SIG-M5 (cell line): ENCODE measurements around the gene MEMO1.
"Not testable (repeated sequence)": the region's sequence is repeated elsewhere in the genome, so short reads cannot be mapped to it uniquely, and the experiment has no call there.

ENCODE experiments used
- DNase-seq: peaks from one replicate; lab custom pipeline; 2025; lab: John Stamatoyannopoulos, UW

MEMO1 gene

DNA sequence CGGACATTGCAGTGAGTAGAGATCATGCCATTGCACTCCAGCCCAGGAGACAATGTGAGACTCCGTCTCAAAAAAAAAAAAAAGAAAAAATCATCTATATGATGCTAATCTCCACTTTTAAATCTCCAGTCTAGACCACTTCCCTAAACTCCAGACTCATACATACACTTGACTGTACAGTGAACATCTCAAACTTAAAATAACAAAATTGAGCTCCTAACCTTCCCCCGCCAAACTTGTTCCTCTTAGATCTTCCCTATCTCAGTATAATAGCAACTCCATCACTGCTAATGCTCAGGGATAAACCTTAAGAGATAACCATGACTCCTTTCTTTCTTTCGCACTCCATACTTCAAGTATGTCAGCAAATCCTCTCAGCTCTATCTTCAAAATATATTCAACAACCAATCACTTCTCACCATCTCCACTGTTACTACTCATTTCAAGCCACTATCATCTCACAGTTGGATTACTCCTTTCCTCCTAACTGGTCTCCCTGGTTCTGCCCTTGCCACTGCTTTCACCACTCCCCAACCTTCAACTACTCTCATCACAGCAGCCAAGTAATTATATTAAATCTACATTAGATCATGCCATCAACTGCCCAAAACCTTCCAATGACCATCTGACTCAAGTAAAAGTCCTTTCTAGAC lies 12.0 kb downstream of the MEMO1 start:
- DNase-seq, result no peak

DNA sequence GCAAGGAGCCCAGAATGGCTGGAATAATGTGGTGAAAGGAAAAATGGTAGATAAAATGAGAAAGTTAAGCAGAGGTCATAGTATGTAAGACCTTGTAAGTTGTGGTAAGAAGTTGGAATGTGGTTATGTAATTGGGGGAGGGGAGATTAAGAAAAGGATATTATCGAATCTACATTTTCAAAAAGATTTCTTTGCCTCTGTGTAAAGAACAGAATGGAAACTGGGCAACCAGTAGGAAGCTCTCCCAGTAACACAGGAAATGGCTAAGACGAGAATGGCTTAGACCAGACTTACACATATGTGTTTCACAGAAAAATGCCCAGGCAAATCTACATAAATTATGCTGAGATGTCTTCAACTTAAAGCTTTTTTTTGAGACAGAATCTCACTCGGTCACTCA lies 13.2 kb downstream of the MEMO1 start:
- no peak for DNase-seq

DNA sequence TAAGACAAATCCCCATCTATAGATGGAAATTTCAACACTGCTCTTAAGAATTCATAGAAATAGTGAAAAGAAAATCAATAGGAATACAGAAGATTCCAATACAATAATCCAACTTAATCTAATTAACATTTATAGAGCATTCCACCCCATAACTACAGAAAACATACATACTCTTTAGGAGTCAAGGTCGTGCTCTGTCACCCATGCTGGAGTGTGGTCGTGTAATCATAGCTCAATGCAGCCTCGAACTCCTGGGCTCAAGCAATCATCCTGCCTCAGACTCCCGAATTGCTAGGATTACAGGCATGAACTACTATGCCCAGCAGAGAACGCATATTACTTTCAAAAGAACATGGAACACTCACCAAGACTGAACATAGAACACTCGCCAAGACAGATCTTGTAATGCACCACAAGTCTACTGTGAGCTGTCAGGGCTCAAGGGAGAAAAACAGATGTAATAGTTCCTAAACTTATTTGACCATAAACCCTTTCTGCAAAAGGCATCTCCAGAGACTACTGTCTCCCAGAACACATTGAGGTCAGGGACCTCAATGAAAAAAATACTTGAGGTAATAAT lies 14.1 kb downstream of the MEMO1 start:
- DNase-seq, result no peak

DNA sequence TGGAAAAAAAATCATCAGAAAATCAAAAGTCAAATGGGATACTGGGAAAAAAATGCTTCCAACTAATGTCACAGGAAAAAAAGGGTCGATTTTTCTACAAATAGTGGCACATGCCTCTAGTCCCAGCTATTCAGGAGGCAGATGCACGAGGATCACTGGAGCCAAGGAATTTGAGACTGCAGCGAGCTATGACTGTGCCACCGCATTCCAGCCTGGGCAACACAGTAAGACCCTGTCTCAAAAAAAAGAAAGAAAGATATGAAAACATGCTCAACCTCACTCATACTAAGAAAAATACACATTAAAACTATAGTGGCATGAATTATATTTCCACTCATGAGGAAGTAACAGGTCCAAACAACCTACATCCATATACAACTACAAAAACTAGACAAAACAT lies 17.9 kb downstream of the MEMO1 start:
- DNase-seq, result no peak

DNA sequence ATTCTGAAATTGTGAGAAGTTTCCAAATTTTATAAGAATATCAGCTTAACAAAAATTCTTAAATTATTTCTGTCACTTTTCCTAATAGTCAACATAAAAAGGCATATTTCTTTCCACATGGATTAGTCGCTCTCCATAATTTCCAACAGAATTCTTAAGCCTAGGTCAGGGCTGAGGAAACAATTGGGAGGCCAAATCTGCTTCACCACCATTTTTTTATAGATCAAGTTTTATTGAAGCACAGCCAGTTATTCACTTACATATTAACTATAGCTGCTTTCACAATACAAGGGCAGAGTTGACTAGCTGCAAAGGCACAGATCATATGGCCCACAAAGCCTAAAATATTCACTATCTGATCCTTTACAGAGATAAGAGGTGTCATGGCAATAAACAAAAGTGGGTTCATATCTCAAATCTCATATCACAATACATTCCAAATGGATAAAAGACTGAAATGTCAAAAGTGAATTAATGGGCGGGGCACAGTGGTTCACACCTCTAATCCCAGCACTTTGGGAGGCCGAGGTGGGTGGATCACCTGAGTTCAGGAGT lies 18.7 kb downstream of the MEMO1 start:
- DNase-seq, result no peak

DNA sequence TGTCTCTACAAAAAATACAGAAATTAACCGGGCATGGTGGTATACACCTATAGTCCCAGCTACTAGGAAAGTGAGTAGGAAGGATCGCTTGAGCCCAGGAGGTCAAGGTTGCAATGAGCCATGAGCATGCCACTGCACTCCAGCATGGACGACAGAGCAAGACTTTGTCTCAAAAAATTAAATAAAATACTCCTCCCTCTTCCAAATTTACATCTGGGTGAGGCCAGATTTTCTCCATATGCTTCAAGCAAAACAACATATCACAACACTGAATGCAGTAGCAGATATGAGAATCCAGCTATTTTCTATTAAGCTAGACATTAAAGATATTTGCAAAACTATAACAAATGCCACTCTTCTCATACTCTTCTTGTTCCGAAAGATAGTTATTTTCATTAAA lies 20.9 kb downstream of the MEMO1 start:
- DNase-seq, result no peak

DNA sequence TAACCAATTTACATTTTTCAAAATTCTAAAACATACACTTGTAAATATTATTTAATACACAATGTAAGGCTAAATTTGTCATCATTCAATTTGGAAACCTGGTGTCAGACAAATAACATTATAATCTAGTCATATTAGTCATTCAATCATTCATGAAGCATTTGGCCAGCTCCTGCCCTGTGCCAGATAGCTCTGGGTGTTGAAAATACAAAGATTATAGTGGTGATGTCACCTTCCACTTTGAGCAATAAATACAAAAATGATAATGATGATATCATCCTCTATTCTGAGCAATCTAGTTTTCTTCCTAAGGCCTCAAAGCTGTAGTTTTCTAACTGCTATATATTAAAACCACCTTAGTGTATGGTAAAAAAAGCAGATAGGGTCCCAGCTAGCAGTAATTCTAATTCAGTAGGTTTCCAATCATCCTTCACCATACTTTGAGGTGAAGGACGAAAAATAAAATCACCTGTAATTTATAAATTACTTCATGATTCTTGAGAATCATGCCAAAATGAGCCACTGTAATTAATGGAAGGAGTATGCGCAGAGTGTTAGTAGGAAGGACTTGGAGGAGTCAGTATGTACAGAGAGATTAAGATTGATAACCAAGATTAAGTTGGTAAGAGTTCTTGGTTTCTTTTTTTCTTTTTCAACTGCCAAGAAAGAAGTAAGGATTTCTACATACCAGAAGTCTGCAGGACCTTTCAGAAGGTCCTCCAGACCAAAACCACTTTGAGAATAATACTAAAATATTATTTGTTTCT lies 23.2 kb downstream of the MEMO1 start:
- DNase-seq, result no peak

DNA sequence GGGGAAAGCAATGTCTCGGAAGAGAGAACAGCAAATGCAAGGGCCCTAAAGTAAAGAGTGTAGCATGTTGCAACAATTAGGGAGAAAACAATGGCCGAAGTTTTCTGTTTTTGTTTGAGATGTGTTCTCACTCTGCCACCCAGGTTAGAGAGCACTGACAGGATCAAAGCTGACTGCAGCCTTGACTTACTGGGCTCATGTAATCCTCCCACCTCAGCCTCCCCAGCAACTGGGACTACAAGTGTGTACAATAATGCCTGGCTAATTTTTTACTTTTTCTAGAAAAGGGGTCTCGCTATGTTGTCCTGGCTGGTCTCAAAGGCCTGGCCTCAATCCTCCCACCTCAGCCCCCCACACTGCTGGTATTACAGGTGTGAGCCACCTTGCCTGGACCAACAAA lies 23.9 kb downstream of the MEMO1 start:
- DNase-seq, result no peak

DNA sequence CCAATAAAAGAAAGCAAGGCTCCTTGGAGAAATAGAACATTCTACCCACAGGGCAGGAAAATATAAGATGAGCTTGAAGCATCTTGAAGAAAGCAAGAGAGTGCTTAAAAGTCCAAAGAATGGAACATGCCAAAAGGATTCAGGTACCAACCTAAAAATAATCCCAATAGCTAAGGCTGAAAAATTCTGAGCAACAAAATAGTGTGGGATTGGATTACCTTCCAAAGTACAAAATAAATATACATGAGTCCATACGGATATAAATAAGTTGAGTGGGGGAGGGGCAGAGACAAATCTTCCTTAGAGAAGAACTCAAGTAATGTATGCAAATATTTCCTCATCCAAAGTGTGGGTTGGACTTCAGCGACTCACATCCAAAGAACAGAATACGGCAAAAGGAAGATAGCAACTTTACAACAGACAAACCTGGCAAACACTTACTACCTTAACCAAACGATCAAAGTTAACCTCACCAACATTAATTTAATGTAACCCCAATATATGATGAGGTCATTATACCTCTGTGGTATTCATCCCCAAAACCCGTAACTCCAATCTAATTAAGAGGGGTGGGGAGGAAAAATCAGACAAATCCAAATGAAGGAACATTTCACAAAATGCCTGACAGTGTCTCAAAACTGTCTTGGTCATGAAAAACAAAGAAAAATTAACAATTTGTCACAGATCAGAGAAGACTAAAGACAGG lies 26.9 kb downstream of the MEMO1 start:
- no peak for DNase-seq

DNA sequence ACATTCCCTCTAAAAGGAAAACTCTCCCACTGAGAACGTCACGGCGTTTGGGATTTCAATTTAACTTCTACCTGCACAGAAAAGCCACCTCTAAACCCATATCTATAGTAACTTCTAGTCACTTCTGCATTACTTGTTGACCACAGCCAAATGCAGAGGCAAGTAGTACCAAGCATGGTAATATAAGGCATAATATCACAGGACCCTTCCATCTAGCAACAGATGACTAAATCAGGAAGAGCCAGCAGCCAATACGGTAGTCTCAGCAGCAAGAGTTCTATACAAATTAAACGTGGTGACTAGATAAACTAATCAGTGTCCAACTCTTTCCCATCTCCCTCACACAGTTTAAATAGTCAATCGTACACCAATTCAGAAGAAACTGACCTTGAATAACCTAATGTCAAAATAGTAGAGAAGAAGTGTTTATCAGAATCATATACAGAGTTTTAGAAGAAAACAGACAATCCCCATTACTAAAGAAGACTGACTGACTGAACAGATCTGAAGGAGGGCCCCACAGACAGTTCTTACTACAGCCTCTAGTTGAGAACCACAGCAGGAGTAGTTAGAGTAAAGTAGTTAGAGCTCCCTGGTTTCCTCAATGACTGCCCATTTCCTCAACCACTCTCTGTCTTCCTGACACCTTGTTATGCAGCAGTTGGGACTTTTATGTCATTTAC lies 30.0 kb downstream of the MEMO1 start:
- peak; percentile 50 for DNase-seq

DNA sequence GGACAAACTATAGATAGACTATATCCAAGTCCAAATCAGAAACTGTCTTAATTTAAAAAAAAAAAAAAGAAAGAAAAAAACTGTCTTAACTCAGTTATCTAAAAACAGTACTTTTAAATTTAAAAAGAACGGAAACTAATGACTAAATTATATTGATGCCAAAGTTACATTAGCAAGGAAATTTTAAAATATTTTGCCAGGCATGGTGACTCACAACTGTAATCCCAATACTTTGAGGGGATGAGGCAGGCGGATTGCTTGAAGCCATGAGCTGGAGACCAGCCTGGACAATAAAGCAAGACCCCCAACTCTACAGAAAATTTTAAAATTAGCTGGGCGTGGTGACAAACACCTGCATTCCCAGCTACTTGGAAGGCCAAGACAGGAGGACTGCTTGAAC lies 30.9 kb downstream of the MEMO1 start:
- DNase-seq, result no peak

DNA sequence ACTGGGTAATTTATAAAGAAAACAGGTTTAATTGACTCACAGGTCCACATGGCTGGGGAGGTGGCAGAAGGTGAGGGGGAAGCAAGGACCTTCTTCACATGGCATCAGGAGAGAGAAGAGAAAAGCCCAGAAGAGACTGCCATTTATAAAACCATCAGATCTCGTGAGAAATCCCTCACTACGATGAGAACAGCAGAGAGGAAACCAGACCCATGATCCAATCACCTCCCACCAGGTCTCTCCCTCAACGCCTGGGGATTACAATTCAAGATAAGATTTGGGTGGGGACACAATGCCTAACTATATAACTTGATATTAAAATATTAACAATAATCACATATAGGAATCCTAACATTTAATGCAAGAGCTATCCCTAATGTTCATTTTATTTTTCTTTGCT lies 31.8 kb downstream of the MEMO1 start:
- no peak for DNase-seq

DNA sequence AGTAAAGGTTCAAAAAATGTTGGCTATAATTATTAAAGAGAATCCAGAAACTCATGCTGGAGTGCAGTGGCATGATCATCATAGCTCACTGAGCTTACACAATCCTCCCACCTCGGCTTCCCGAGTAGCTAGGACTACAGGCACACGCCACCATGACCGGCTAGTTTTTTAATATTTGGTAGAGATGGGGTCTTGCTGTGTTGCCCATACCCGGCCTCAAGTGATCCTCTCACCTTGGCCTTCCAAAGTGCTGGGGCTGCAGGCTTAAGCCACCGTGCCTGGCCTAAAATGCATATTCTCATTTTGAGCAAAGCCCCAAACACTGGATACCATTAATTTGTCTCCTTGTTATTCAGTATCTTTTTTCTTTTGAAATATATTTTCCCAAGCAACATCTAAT lies 32.4 kb downstream of the MEMO1 start:
- DNase-seq, result no peak

DNA sequence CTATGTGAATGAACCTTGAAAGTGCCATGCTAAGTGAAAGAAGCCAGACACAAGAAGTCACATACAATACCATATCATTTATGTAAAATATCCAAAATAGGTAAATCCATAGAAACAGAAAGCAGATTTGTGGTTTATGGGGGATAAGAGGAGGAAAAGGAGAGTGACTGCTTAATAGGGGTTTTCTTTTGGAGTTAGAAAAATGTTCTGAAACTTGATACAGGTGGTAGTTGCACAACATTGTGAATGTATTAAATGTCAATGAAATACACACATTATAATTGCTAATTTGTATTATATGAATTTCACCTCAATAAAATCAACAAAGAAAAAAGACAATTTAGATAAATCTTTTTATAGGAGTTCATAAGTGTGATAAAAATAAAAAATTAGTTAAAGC lies 37.1 kb downstream of the MEMO1 start:
- DNase-seq, result no peak

DNA sequence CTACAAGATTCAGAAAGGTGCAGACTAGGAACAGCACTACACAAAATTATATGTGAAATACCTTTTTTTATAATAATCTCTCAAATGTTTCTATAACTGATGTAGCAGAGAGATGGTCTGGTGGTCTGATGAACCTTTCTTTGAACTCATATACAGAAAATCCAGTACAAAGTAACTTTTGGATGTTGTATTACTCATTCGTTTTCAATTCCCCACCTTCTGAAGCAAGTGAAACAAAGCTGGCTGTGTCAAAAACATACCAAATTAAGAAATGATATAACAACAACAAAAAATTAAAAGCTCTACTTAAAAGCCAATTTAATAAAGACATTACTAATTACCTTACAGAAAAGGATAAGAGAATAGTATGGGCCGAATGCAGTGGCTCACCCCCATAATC lies 38.7 kb downstream of the MEMO1 start:
- no peak for DNase-seq

DNA sequence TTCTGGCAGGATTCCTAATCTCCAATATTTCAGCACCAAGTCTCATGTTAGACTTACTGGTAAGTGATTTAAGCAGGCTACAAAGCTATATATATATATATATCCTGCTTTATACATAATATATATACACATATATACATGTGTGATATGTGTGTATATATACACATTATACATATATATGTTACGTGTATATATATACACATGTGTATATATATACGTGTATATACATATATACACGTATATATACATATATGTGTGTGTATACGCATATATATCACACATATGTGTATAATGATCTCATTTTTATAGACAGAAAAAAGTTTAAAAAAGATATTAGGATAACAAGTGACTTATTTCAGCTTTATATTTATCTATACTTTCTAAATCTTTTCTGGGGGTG lies 41.6 kb downstream of the MEMO1 start:
- DNase-seq, result no peak

DNA sequence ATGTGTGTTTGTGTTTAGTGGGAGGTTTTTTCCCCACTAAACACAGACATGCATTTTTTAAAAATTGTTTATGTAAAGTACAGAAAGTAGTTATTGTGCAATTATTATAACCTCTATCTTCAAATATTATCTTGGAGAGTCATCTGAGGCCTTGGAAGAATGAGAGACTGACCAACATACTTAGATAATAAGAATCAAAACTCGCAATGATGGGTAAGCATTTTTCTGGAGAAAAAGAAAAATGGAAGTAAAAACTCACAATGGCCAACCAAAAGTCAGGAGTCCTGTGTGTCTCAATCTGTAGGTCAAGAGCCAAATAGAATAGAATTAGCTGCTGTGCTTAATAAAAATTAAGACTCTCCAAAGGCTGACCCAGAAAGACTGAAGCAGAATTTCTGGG lies 43.0 kb downstream of the MEMO1 start:
- DNase-seq, result no peak

DNA sequence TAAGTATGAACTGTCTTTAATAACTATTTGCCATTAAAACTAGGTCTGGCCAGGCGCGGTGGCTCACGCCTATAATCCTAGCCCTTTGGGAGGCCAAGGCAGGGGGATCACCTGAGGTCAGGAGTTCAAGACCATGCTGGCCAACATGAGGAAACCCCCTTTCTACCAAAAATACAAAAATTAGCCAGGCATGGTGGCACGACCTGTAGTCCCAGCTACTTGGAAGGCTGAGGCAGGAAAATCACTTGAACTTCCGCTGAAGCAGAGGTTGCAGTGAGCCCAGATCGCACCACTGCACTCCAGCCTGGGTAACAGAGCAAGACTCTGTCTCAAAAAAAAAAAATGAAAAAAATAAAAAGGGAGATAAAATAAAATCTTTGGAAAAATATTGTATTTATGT lies 44.4 kb downstream of the MEMO1 start:
- DNase-seq, result not testable (repeated sequence)

DNA sequence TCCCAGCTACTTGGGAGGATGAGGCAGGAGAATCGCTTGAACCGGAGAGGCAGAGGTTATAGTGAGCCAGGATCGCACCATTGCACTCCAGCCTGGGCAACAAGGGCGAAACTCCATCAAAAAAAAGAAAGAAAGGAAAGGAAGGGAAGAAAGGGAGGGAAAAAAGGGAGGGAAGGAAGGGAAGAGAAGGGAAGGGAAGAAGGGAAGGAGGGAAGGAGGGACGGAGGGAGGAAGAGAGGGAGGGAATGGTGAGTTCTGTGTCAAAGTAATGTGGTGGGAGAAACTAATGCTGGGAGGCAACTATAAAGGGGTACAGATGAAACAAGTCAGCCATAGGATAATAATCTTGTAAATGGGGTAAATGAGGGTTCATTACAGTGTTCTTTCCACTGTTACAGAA lies 45.7 kb downstream of the MEMO1 start:
- no peak for DNase-seq

DNA sequence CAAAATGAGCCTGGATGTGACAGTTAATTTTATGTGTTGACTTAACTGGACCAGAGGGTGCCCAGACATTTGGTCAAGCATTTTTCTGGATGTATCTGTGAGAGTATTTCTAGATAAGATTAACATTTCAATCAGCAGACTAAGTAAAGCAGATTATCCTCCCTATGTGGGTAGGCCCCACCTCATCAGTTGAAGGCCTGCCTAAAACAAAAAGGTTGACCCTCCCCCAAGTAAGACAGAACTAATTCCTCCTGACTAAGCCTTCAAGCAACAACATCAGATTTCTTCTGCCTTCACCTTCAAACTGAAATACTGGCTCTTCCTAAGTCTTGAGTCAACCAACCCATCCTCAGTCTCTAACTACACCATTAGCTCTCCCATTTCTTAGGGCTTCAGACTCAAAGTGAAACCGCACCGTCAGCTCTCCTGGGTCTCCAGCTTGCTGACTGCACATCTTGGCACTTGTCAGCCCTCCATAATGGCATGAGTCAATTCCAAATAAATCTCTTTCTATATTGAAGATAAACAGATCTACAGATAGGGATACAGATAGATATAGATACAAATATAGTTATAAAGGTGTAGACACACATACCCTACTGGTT lies 47.9 kb downstream of the MEMO1 start:
- DNase-seq, result no peak

DNA sequence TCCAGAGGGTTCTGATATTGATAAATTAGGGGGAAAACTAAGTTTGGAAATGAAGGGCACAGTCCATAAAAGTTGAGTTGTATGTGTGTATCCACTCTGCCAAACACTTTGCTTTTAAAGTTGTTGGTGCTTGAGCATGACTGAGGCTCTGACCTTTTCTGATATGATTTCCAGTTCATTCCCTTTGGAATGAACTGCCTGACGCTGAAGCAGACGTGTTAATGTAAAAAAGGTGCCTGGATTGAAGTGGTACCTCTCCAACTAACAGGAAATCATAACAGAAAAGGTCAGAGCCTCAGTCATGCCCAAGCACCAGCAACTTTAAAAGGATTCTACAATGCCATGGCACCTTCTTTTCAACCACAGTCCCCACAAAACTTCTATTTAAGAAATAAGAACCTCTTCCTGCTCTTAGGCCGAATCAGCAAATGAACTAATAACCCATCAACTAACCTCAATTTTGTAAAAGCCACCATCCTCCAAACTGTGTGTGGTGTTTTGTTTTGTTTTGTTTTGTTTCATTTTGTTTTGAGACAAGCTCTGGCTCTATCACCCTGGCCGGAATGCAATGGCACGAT lies 52.6 kb downstream of the MEMO1 start:
- DNase-seq, result no peak
